Retinal pigment epithelial cell (primary cell): ENCODE measurements around the gene SART3.
"Not testable (repeated sequence)": the region's sequence is repeated elsewhere in the genome, so short reads cannot be mapped to it uniquely, and the experiment has no call there.

Experiments used
- DNase-seq: peaks from one replicate; pipeline ENCODE4 v3.0.0-alpha.2; 2010; ENCODE audit warnings: low read depth
- H3K4me3 ChIP-seq: 2 replicates; pipeline ENCODE4 v1.5.1; 2011; ENCODE audit warnings: mild to moderate bottlenecking, low read length, control low read depth, moderate library complexity
- TF ChIP-seq, protein P1 (sequence below): conservative IDR thresholded peaks from 2 replicates; pipeline ENCODE4 v1.5.1; 2011; ENCODE audit warnings: low read depth, low read length, control low read depth, inconsistent platforms

SART3 gene

DNA sequence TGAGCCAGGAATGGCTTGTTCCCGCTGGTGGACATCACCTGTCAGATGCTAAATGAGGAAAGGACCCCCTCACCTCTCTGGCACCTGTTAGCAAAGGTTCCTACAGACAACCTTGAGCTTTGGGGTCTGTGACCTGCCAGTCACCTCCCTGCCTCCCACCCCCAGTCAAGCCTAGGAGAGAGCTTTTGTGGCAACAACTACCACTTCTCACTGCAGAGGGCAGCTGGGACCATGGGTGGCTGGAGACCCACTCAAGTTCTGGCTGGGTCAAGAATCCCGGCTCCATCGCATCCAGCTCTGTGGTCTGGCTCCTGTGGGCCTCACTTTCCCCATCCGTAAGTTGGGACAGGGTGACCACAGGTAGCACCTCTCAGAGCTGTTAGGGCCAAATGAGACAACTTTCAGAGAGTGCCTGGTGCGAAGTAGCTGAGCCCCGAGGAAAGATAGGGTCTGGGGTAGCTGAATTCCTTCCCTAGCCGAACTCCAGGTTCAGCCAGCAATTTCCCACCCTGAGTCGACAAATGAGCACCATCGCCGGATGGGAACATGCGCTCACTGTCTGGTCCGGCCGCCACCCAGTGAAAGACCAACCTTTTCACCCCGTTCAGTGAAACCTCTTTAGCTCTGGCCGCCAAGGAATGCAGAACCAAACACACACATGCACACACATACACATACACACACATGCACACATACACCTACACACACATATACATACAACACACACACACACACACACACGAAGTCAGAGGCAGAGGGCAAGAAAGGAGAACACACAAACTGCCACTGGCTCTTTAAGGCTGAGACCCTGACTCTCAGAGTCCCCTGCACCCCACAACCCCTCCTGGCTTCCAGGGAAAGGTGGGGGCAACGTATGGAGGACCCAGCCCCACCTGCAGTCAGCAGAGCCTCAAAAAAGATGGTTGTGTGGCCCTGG lies 35.0 kb upstream of the SART3 start:
- DNase-seq: no peak
- no peak overlapping the region for H3K4me3 ChIP-seq
- TF ChIP-seq, protein P1, sequence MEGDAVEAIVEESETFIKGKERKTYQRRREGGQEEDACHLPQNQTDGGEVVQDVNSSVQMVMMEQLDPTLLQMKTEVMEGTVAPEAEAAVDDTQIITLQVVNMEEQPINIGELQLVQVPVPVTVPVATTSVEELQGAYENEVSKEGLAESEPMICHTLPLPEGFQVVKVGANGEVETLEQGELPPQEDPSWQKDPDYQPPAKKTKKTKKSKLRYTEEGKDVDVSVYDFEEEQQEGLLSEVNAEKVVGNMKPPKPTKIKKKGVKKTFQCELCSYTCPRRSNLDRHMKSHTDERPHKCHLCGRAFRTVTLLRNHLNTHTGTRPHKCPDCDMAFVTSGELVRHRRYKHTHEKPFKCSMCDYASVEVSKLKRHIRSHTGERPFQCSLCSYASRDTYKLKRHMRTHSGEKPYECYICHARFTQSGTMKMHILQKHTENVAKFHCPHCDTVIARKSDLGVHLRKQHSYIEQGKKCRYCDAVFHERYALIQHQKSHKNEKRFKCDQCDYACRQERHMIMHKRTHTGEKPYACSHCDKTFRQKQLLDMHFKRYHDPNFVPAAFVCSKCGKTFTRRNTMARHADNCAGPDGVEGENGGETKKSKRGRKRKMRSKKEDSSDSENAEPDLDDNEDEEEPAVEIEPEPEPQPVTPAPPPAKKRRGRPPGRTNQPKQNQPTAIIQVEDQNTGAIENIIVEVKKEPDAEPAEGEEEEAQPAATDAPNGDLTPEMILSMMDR: no peak

- TF ChIP-seq, protein P1: no peak
- H3K4me3 ChIP-seq: no peak overlapping the region
- DNase-seq: no peak
Measured at GRCh38 chr12:108594960-108595710, 34.2 kb upstream of the SART3 start.

DNA sequence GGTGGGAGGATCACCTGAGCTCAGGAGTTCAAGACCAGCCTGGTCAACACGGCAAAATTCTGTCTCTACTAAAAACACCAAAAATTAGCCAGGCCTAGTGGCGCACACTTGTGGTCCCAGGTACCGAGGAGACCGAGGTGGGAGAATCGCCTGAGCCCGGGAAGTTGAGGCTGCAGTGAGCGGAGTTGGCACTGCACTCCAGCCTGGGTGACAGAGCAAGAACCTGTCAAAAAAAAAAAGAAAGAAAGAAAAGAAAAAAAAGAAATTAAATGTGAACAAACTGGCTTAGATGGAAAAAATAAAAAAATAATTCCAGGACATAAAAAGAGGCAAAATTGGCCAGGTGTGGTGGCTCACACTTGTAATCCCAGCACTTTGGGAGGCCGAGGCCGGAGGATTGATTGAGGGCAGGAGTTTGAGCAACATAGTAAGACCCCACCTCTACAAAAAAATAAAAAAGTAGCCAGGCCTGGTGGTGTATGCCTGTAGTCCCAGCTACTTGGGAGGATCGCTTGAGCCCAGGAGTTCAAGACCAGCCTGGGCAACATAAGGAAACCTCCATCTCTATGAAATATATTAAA lies 33.4 kb upstream of the SART3 start:
- no peak overlapping the region for H3K4me3 ChIP-seq

DNA sequence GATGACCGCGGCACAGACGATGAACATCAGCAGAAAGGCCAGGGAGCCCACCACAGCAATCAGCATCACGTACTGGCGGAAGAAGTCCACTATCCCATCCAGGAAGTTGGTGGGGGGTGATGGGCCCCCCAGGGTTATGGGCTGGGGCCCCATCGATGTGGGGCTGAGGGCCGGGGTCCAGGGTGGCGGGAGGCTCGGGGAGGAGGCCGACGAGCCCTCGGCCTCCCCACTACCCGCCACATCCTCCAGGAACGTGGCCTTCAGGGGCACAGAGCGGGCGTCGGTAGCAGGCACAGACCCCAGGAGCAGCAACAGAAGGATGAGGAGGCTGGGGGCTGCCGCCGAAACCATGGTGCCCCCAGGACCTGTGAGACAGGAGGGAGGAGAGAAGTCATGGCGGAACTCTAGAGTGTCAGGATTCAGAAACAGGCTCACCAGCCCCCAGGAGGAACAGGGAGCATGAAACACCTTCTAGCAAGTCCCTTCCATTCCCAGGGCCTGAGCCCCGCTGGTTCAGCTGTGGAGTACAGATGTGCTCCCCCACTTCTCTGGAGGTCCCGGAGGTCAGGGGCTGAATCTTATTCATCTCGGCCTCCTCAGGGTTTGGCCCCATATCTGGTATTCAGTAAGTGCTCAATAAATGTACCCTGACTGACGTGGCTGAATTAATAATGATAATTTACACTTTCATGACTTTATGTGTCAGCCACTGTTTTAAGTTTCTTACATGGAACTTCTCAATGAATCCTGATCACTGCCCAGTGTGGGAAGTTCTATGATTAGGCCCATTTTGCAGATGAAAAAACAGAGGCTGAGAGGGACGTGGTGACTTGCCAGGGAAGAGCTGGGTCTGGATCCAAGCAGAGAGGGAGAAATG lies 31.3 kb upstream of the SART3 start:
- no peak overlapping the region for H3K4me3 ChIP-seq
- no peak for DNase-seq
- TF ChIP-seq, protein P1: no peak

More for the DNA sequence above, 33.4 kb upstream of the SART3 start:
- TF ChIP-seq, protein P1: no peak
- no peak for DNase-seq

GRCh38 chr12:108591267-108591980 lies 30.5 kb upstream of the SART3 start:
- TF ChIP-seq, protein P1: no peak
- DNase-seq: no peak
- no peak overlapping the region for H3K4me3 ChIP-seq

DNA sequence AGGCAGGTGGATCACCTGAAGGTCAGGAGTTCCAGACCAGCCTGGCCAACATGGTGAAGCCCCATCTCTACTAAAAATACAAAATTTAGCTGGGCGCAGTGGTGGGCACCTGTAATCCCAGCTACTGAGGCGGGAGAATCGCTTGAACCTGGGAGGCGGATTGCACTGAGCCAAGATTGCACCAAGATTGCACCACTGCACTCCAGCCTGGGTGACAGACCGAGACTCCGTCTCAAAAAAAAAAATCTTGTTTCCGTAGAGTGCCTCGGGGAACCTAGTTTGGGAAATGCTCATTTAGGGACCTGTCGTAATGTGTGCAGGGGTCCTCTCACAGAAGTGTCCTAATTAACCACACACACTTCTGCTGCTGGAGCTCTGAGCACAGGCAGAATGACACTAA lies 29.5 kb upstream of the SART3 start:
- not testable (repeated sequence) for DNase-seq

More for the DNA sequence above, 29.5 kb upstream of the SART3 start:
- not testable (repeated sequence) for H3K4me3 ChIP-seq
